ENCODE data around the gene TM9SF4.

GRCh38 chr20:32207626-32208498, 98.3 kb downstream of the TM9SF4 start, which contains the start of the genes PLAGL2 and POFUT1:
- peak in 1 of 5 experiments; percentile 18 for TF ChIP-seq CTCF (IDR thresholded peaks at IDR 0.05)
- TF ChIP-seq POLR2A (IDR thresholded peaks at IDR 0.05), result peak; percentile 72

Data from transverse colon (tissue), 3 donors.